ENCODE data around the gene LSM4. TPM values are rescaled to one million over a fixed set of nuclear protein-coding genes. Genes with fewer than 3 reads are reported as not detected.

LSM4 gene
- total and polyA plus RNA-seq, 2 of the 13 experiments (the other 11 are each of a cell fraction or from before 2014, with no cell fraction given), result 65.8 to 166 TPM

DNA sequence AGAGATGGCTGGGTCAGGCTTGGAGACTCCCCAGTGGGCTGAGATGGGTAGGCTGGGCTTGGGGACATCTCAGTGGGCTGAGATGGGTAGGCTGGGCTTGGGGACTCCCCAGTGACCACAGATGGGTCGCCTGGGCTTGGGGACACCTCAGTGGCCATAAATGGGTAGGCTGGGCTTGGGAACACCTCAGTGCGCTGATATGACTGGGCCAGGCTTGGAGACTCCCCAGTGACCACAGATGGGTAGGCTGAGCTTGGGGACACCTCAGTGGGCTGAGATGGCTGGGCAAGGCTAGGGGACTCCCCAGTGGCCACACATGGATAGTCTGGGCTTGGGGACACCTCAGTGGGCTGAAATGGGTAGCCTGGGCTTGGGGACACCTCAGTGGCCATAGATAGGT, 61.4 kb downstream of the LSM4 start (continued):
- TF ChIP-seq ZNF83 (CRISPR knock-in tag; IDR thresholded peaks at IDR 0.05; ENCODE audit: borderline replicate concordance), result no peak
- TF ChIP-seq HHEX (CRISPR knock-in tag; IDR thresholded peaks at IDR 0.05), result no peak
- no peak for TF ChIP-seq RXRB (CRISPR knock-in tag; IDR thresholded peaks at IDR 0.05; ENCODE audit: borderline replicate concordance)
- no peak for TF ChIP-seq PHF20 (CRISPR knock-in tag; IDR thresholded peaks at IDR 0.05)
- TF ChIP-seq RBM39 (IDR thresholded peaks at IDR 0.05; ENCODE audit: low read depth, low read length, poor library complexity, severe bottlenecking), result no peak
- TF ChIP-seq ETV6 (CRISPR knock-in tag; conservative IDR thresholded peaks at IDR 0.05), result no peak

- BruUV-seq (replicated peaks), result no TSS peak
- Histone ChIP-seq H3K9ac (ENCODE audit: insufficient read depth, low read depth, low read length) (no peak overlapping the region), H3K36me3 (replicated peaks in 1 of 2; ENCODE audit: control insufficient read depth in 1 of 2, insufficient read depth in 2 of 2, low read length in 2 of 2) (no peaks in the 10 kb centered on the region), H3K4me2 (ENCODE audit: low read depth, low read length) (no peak overlapping the region), H4K20me1 (ENCODE audit: insufficient read depth, low read length) (no peaks in the 10 kb centered on the region), H3K4me3 (replicated peaks in 1 of 3; ENCODE audit: insufficient read depth in 1 of 3, low read depth in 2 of 3, low read length in 3 of 3) (no peak overlapping the region), H3K27ac (ENCODE audit: extremely low read length, insufficient read depth, low read length) (no peak overlapping the region), H3K79me2 (ENCODE audit: insufficient read depth, low read length) (no peaks in the 10 kb centered on the region), H3K27me3 (ENCODE audit: control insufficient read depth in 1 of 2, insufficient read depth in 2 of 2, low read length in 2 of 2) (peaks cover 10 to 31% of the 10 kb centered on the region in 2 experiments; a peak in 4 of 5 replicates), H3K9me3 (ENCODE audit: low read length) (no peaks in the 10 kb centered on the region), H2AFZ (ENCODE audit: low read length) (no peak overlapping the region), H3K4me1 (ENCODE audit: insufficient read depth, low read length) (peaks cover 19% of the 10 kb centered on the region)
- 4% methylated on average over 3 of the region's 4 CpGs for WGBS (ENCODE audit: low lambda C conversion rate)
- CTCF ChIA-PET (ENCODE audit: low intra/inter-chr PET ratio, low total read pairs), result no interaction called here
- TF ChIP-seq NR2F2 (IDR thresholded peaks at IDR 0.05; ENCODE audit: borderline replicate concordance, low read depth) (no peak), SSRP1 (CRISPR knock-in tag; IDR thresholded peaks at IDR 0.05) (no peak), ZNF549 (CRISPR knock-in tag; IDR thresholded peaks at IDR 0.05) (no peak), MEIS2 (CRISPR knock-in tag; IDR thresholded peaks at IDR 0.05) (no peak), MTA1 (CRISPR knock-in tag; IDR thresholded peaks at IDR 0.05; ENCODE audit: borderline replicate concordance) (no peak), ZNF563 (CRISPR knock-in tag; IDR thresholded peaks at IDR 0.05) (no peak), ZNF329 (CRISPR knock-in tag; IDR thresholded peaks at IDR 0.05; ENCODE audit: low read depth) (no peak)
- TF ChIP-seq, protein P1, sequence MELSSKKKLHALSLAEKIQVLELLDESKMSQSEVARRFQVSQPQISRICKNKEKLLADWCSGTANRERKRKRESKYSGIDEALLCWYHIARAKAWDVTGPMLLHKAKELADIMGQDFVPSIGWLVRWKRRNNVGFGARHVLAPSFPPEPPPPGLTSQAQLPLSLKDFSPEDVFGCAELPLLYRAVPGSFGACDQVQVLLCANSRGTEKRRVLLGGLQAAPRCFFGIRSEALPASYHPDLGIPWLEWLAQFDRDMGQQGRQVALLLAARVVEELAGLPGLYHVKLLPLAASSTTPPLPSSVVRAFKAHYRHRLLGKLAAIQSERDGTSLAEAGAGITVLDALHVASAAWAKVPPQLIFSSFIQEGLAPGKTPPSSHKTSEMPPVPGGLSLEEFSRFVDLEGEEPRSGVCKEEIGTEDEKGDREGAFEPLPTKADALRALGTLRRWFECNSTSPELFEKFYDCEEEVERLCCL (CRISPR knock-in tag; IDR thresholded peaks at IDR 0.05; ENCODE audit: borderline replicate concordance), result no peak
- FAIRE-seq, result no peak
- POLR2A ChIA-PET, result no interaction called here
- no peak for DNase-seq (ENCODE audit: low spot score)
- intact Hi-C loops (cut with micrococcal nuclease; ENCODE audit: unreplicated experiment) (no loop called here), in situ Hi-C loops (cut with HindIII; ENCODE audit: extremely low pct_ligation_motif_present, low pct_unique_long_range_greater_than_20kb) (no loop called here)
- no peak for ATAC-seq
Observed at GRCh38 chr19:18259893-18260292, 63.0 kb downstream of the LSM4 start.
